HCT116 (cell line): Measurements from ENCODE around the gene CDK18. TPM values are rescaled to one million over a fixed set of nuclear protein-coding genes. Genes with fewer than 3 reads are reported as not detected.

ENCODE experiments used
- ATAC-seq: fragments of 200-7000 bp; cut with Tn5 transposase; 2 replicates; pipeline ENCODE4 v1.9.1; 2020; ENCODE audit warnings: mild to moderate bottlenecking, moderate library complexity
- BruUV-seq: library from RNA; stranded (reverse); fragments of 400-500 nt; replicated peaks from 2 replicates; lab custom pipeline; 2021; lab: Mats Ljungman, UMichigan
- CTCF ChIA-PET: fragments of 300-600 bp; sonication (Branson Sonifier 250); formaldehyde crosslinking; loops from one replicate; lab custom pipeline; 2021; ENCODE audit warnings: antibody characterized with exemption; lab: Charles Lee
- POLR2A ChIA-PET: fragments of 300-600, 350-600 bp; sonication (Branson Sonifier 250); formaldehyde crosslinking; loops from one replicate; lab custom pipeline; 2021; ENCODE audit warnings: antibody characterized with exemption; lab: Charles Lee
- RAD21 ChIA-PET, 2 experiments: fragments of 300-600 bp; sonication (Branson Sonifier 250); formaldehyde crosslinking; loops; one replicate each; lab custom pipeline; 2023; ENCODE audit warnings: low total read pairs in 2 of 2; ENCODE audit not compliant: uncharacterized antibody in 2 of 2, unreplicated experiment in 2 of 2, low non-redundant PET in 1 of 2; lab: Charles Lee
- DNase-seq: peaks from one replicate; pipeline ENCODE4 v3.0.0-alpha.2; 2010; ENCODE audit warnings: low read depth, low spot score
- H2AFZ ChIP-seq: fragments of 200-600 bp; shearing (Covaris generic), sonication (generic); 2 replicates; pipeline ENCODE4 v1.6.1; 2017; ENCODE audit warnings: low read depth, mixed run types, mixed read lengths, antibody characterized with exemption, low read length; ENCODE audit not compliant: poor library complexity, severe bottlenecking
- H3K27ac ChIP-seq: 2 replicates; pipeline ENCODE4 v1.5.1; 2012; ENCODE audit warnings: low read depth, low read length
- H3K27me3 ChIP-seq: fragments of 200-600 bp; sonication (generic); 2 replicates; pipeline ENCODE4 v1.6.1; 2016; ENCODE audit warnings: mixed run types, low read length, mixed read lengths; ENCODE audit not compliant: insufficient read depth
- H3K36me3 ChIP-seq, 2 experiments: fragments of 200-500 bp in 1 of 2; fragments of 200-600 bp in 1 of 2; sonication (Bioruptor generic) in 1 of 2; sonication (generic) in 1 of 2; 2 replicates each; pipeline versions ENCODE4 v1.5.1 to v1.6.1; 2014 to 2016; ENCODE audit warnings: low read length in 2 of 2, inconsistent platforms in 1 of 2, mixed read lengths in 1 of 2, mixed run types in 1 of 2; ENCODE audit not compliant: insufficient read depth in 2 of 2, control insufficient read depth in 1 of 2
- H3K4me1 ChIP-seq, 2 experiments: fragments of 200-600 bp in 1 of 2; sonication (generic) in 1 of 2; 2 replicates each; pipeline versions ENCODE4 v1.5.1 to v1.6.1; 2012 to 2017; ENCODE audit warnings: low read length in 2 of 2, inconsistent platforms in 1 of 2, mild to moderate bottlenecking in 1 of 2, mixed read lengths in 1 of 2, mixed run types in 1 of 2, moderate library complexity in 1 of 2; ENCODE audit not compliant: insufficient read depth in 2 of 2, control insufficient read depth in 1 of 2
- H3K4me2 ChIP-seq: fragments of 200-600 bp; sonication (generic); 2 replicates; pipeline ENCODE4 v1.6.1; 2017; ENCODE audit warnings: mixed run types, low read length, mixed read lengths
- H3K4me3 ChIP-seq, 2 experiments: fragments of 200-600 bp in 1 of 2; sonication (generic) in 1 of 2; replicated peaks in 1 of 2; 2 replicates each; pipeline ENCODE4 v1.5.1; 2011 to 2016; ENCODE audit warnings: low read length in 2 of 2, control low read depth in 1 of 2, low read depth in 1 of 2, mild to moderate bottlenecking in 1 of 2, mixed read lengths in 1 of 2, mixed run types in 1 of 2
- H3K79me2 ChIP-seq: fragments of 200-600 bp; sonication (generic); 2 replicates; pipeline ENCODE4 v1.6.1; 2017; ENCODE audit warnings: mild to moderate bottlenecking, mixed run types, low read length, moderate library complexity, mixed read lengths; ENCODE audit not compliant: insufficient read depth
- H3K9ac ChIP-seq: fragments of 200-600 bp; sonication (generic); 2 replicates; pipeline ENCODE4 v1.6.1; 2016; ENCODE audit warnings: low read length, mixed read lengths
- H3K9me2 ChIP-seq: fragments of 200-600 bp; sonication (generic), shearing (Covaris generic); 2 replicates; pipeline ENCODE4 v1.6.1; 2017; ENCODE audit warnings: mixed run types, mild to moderate bottlenecking, moderate library complexity; ENCODE audit not compliant: insufficient read depth
- H3K9me3 ChIP-seq, 2 experiments: fragments of 200-500 bp in 1 of 2; fragments of 200-600 bp in 1 of 2; sonication (Bioruptor generic) in 1 of 2; sonication (generic) in 1 of 2; 2 replicates each; pipeline ENCODE4 v1.6.1; 2014 to 2017; ENCODE audit warnings: low read length in 2 of 2, mixed read lengths in 2 of 2, inconsistent platforms in 1 of 2, low read depth in 1 of 2, mild to moderate bottlenecking in 1 of 2, mixed run types in 1 of 2, moderate library complexity in 1 of 2; ENCODE audit not compliant: control insufficient read depth in 1 of 2, insufficient read depth in 1 of 2
- H4K20me1 ChIP-seq: fragments of 200-600 bp; sonication (generic), shearing (Covaris generic); 2 replicates; pipeline ENCODE4 v1.6.1; 2017; ENCODE audit warnings: mixed run types, mild to moderate bottlenecking, moderate library complexity; ENCODE audit not compliant: insufficient read depth
- ATF3 ChIP-seq: IDR thresholded peaks from 2 replicates; pipeline ENCODE4 v1.6.1; 2012
- CBX3 ChIP-seq: IDR thresholded peaks from 2 replicates; pipeline ENCODE4 v1.6.1; 2012; ENCODE audit warnings: low read depth
- CTCF ChIP-seq, 3 experiments: fragments of 200-600 bp in 1 of 3; sonication (generic) in 1 of 3; IDR thresholded peaks in 2 of 3; conservative IDR thresholded peaks in 1 of 3; 2 replicates each; pipeline ENCODE4 v1.5.1; 2012 to 2017; ENCODE audit warnings: low read depth in 2 of 3, low read length in 2 of 3, antibody characterized with exemption in 1 of 3, borderline replicate concordance in 1 of 3, control low read depth in 1 of 3, mild to moderate bottlenecking in 1 of 3, mixed read lengths in 1 of 3, mixed run types in 1 of 3, moderate library complexity in 1 of 3; ENCODE audit not compliant: insufficient read depth in 1 of 3
- EGR1 ChIP-seq: IDR thresholded peaks from 2 replicates; pipeline ENCODE4 v1.6.1; 2012; ENCODE audit warnings: low read depth
- ELF1 ChIP-seq: IDR thresholded peaks from 2 replicates; pipeline ENCODE4 v1.6.1; 2012; ENCODE audit warnings: low read depth, borderline replicate concordance
- EZH2 ChIP-seq: fragments of 200-600 bp; sonication (generic); IDR thresholded peaks from 2 replicates; pipeline ENCODE4 v1.6.1; 2017; ENCODE audit warnings: antibody characterized with exemption, mixed run types
- JUND ChIP-seq: IDR thresholded peaks from 2 replicates; pipeline ENCODE4 v1.6.1; 2012
- MAX ChIP-seq: IDR thresholded peaks from 2 replicates; pipeline ENCODE4 v1.6.1; 2012
- POLR2A ChIP-seq: IDR thresholded peaks from 2 replicates; pipeline ENCODE4 v1.7.0; 2011; ENCODE audit warnings: borderline replicate concordance; ENCODE audit not compliant: insufficient read depth, insufficient read length; ENCODE audit errors: extremely low read depth
- POLR2AphosphoS5 ChIP-seq: IDR thresholded peaks from 2 replicates; pipeline ENCODE4 v1.6.1; 2011; ENCODE audit warnings: mild to moderate bottlenecking, low read depth, low read length, moderate library complexity
- RAD21 ChIP-seq: IDR thresholded peaks from 2 replicates; pipeline ENCODE4 v1.6.1; 2012; ENCODE audit warnings: low read depth, mild to moderate bottlenecking
- SP1 ChIP-seq: IDR thresholded peaks from 2 replicates; pipeline ENCODE4 v1.6.1; 2012; ENCODE audit warnings: low read depth
- SRF ChIP-seq: IDR thresholded peaks from 2 replicates; pipeline ENCODE4 v1.6.1; 2012; ENCODE audit warnings: low read depth
- YY1 ChIP-seq: IDR thresholded peaks from 2 replicates; pipeline ENCODE4 v1.6.1; 2011; ENCODE audit warnings: low read length, low read depth, moderate library complexity, mild to moderate bottlenecking; ENCODE audit not compliant: insufficient replicate concordance; ENCODE audit errors: extremely low read depth
- ZBTB33 ChIP-seq: IDR thresholded peaks from 2 replicates; pipeline ENCODE4 v1.6.1; 2011; ENCODE audit warnings: mild to moderate bottlenecking, low read length, moderate library complexity; ENCODE audit not compliant: insufficient replicate concordance; ENCODE audit errors: extremely low read depth
- ZFX ChIP-seq: fragments of 450-650 bp; IDR thresholded peaks from 2 replicates; pipeline ENCODE4 v1.6.1; 2017
- intact Hi-C: fragments of 100-400 bp; cut with micrococcal nuclease; formaldehyde crosslinking; loops from 2 replicates; pipeline ENCODE4 v1.10.0; 2022
- total RNA-seq: library from RNA; stranded (reverse); gene quantifications from one replicate; pipeline ENCODE4 v1.2.1, GENCODE V29; 2021; ENCODE audit not compliant: unreplicated experiment

CDK18 gene
- total RNA-seq, 1 experiment from 2014 or later = 32.0 TPM

- DNase-seq (no peak), ATAC-seq (no peak)
- Histone ChIP-seq H3K9me3 (no peaks in the 10 kb centered on the region), H2AFZ (no peak overlapping the region), H3K36me3 (no peaks in the 10 kb centered on the region), H3K4me2 (no peak overlapping the region), H3K9ac (no peak overlapping the region), H3K27ac (no peak overlapping the region), H3K4me1 (peaks cover 0 to 4% of the 10 kb centered on the region in 2 experiments; a peak in 1 of 4 replicates), H3K27me3 (no peaks in the 10 kb centered on the region), H3K79me2 (no peaks in the 10 kb centered on the region), H4K20me1 (no peaks in the 10 kb centered on the region), H3K4me3 (no peak overlapping the region), H3K9me2 (no peaks in the 10 kb centered on the region)
- ChIA-PET POLR2A (no interaction called here), RAD21 (no interaction called here), CTCF (no interaction called here)
- BruUV-seq = no TSS peak
- intact Hi-C loops = loop anchor here (2.0 to 10.0 kb wide), 3 partner anchors 105 to 253 kb away; partner anchors contain the start of gene ELK4
- no peak for TF ChIP-seq ELF1
- TF ChIP-seq CBX3 = no peak
- no peak for TF ChIP-seq ZBTB33
- no peak for TF ChIP-seq ATF3
- no peak for TF ChIP-seq MAX
- TF ChIP-seq EZH2 = no peak
- no peak for TF ChIP-seq ZFX
- no peak for TF ChIP-seq CTCF (IDR thresholded peaks at IDR 0.05 in 2 of 3, conservative IDR thresholded peaks at IDR 0.05 in 1 of 3; ENCODE audit: borderline replicate concordance in 1 of 3, insufficient read depth in 1 of 3, low read depth in 2 of 3, low read length in 2 of 3)
- TF ChIP-seq YY1 = no peak
- no peak for TF ChIP-seq JUND
- no peak for TF ChIP-seq RAD21
- no peak for TF ChIP-seq SRF
- TF ChIP-seq SP1 = no peak
- TF ChIP-seq POLR2AphosphoS5 = no peak
- TF ChIP-seq EGR1 = no peak
- no peak for TF ChIP-seq POLR2A
These were observed 23.5 kb downstream of the CDK18 start for GRCh38 chr1:205527931-205528330.
